Activated CD8-positive, alpha-beta T cell treated with anti-CD3 and anti-CD28 coated beads, Interleukin-2, amount 10 ng/mL, durations not matched to agents 7 days and 5 days (primary cell): ENCODE results near the gene RASSF7. TPM values are rescaled to one million over a fixed set of nuclear protein-coding genes. Genes with fewer than 3 reads are reported as not detected.

Experiments used
- ATAC-seq: fragments of 150-1000 bp; cut with Tn5 transposase; one replicate; pipeline ENCODE4 v1.10.0; 2021; ENCODE audit warnings: moderate library complexity
- CTCF ChIA-PET: fragments of 350-600 bp; sonication (Branson Sonifier 250); formaldehyde crosslinking; loops from one replicate; lab custom pipeline; 2021; ENCODE audit warnings: antibody characterized with exemption; lab: Charles Lee
- POLR2A ChIA-PET: fragments of 350-600 bp; sonication (Branson Sonifier 250); formaldehyde crosslinking; loops from one replicate; lab custom pipeline; 2021; ENCODE audit warnings: antibody characterized with exemption; lab: Charles Lee
- DNase-seq: peaks from one replicate; pipeline ENCODE4 v3.0.0-alpha.2; 2020
- H3K27ac Mint-ChIP-seq: one replicate; pipeline ENCODE4 v1.8.0; 2021; ENCODE audit warnings: mild to moderate bottlenecking, mixed read lengths
- H3K27me3 Mint-ChIP-seq: one replicate; pipeline ENCODE4 v1.8.0; 2021; ENCODE audit warnings: low read depth, mixed read lengths
- H3K36me3 Mint-ChIP-seq: one replicate; pipeline ENCODE4 v1.8.0; 2021; ENCODE audit warnings: low read depth, mixed read lengths
- H3K4me1 Mint-ChIP-seq: one replicate; pipeline ENCODE4 v1.8.0; 2021; ENCODE audit warnings: low read depth, mixed read lengths
- H3K4me3 Mint-ChIP-seq: one replicate; pipeline ENCODE4 v1.8.0; 2021; ENCODE audit warnings: mild to moderate bottlenecking, mixed read lengths
- H3K9me3 Mint-ChIP-seq: one replicate; pipeline ENCODE4 v1.8.0; 2022; ENCODE audit warnings: mixed read lengths; ENCODE audit not compliant: insufficient read depth
- total RNA-seq, 2 experiments: library from RNA; stranded (reverse); gene quantifications; one replicate each; pipeline ENCODE4 v1.2.3, GENCODE V29; 2021

Gene RASSF7
- total RNA-seq, 2 experiments from 2014 or later = 32.2 to 36.1 TPM

- H3K36me3 Mint-ChIP-seq = peaks cover 23% of the 10 kb centered on the region
- H3K4me3 Mint-ChIP-seq = peak overlapping the region; percentile 89
- peak overlapping the region; percentile 76 for H3K27ac Mint-ChIP-seq
- no peaks in the 10 kb centered on the region for H3K9me3 Mint-ChIP-seq
- POLR2A ChIA-PET = interaction anchor here (1.1 to 3.2 kb wide), 2 partner anchors 9 to 38 kb away, joined by 4 to 17 read pairs; no protein-coding TSS in a partner anchor
- DNase-seq (no peak), ATAC-seq (no peak)
- CTCF ChIA-PET = interaction anchor here (2.9 kb wide), 1 partner anchor 20 kb away, joined by 16 read pairs; no protein-coding TSS in a partner anchor
- H3K27me3 Mint-ChIP-seq = peaks cover 15% of the 10 kb centered on the region
- H3K4me1 Mint-ChIP-seq = peaks cover 45% of the 10 kb centered on the region
Measured at GRCh38 chr11:574632-575312, 14.0 kb downstream of the RASSF7 start.

DNA sequence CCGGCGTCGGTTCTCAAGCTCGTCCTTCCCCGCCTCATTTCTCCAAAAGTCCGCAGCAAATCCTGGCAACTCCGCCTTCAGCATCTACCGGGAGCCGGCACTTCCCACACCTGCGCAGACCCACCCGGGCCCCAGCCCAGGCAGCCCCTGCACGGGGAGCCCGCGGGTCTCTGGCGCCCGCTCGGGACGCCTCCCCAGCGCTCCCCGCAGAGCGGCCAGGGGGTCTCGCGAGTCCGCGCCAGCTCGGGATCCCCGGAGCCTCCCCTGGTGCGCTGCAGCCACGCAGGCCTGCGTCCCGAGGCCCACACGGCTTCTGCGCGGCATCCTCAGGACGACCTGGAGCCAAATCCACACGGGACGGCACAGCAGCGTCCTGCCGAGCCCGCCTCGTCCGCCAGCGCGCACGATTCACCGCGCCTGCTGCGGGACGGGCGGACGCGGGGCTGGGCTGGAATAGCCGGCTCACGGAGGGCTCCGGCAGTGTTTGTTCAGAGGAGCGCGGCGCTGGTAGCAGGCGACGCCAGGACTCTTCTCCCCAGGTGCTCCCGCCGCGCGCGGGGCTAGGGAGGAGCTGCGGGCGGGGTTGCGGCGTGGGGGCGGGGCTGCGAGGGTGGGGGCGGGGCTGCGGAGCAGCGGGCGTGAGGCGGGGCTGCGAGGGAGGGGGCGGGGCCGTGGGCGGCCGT lies 14.7 kb downstream of the RASSF7 start:
- ChIA-PET CTCF (interaction anchor here (0.9 to 2.9 kb wide), 5 partner anchors 13 to 146 kb away, joined by 3 to 16 read pairs (median 3); no protein-coding TSS in a partner anchor), POLR2A (interaction anchor here (0.8 to 3.9 kb wide), 10 partner anchors 9 to 120 kb away, joined by 3 to 30 read pairs (median 6); partner anchors contain the start of genes DEAF1, IRF7 and TMEM80)
- peaks cover 15% of the 10 kb centered on the region for H3K27me3 Mint-ChIP-seq
- H3K36me3 Mint-ChIP-seq = peaks cover 24% of the 10 kb centered on the region
- peak overlapping the region; percentile 89 for H3K4me3 Mint-ChIP-seq
- no peaks in the 10 kb centered on the region for H3K9me3 Mint-ChIP-seq
- H3K27ac Mint-ChIP-seq = peak overlapping the region; percentile 76
- peaks cover 47% of the 10 kb centered on the region for H3K4me1 Mint-ChIP-seq
- ATAC-seq = peak; percentile 50
- no peak for DNase-seq

GRCh38 chr11:575996-576768 lies 15.4 kb downstream of the RASSF7 start, which contains the start of gene PHRF1:
Gene PHRF1, plus strand, starts transcription at chr11:576470. Its CDS starts 5,043 bp downstream, at chr11:581513.
- CTCF ChIA-PET = interaction anchor here (0.9 to 2.9 kb wide), 5 partner anchors 12 to 146 kb away, joined by 3 to 16 read pairs (median 3); no protein-coding TSS in a partner anchor
- H3K4me1 Mint-ChIP-seq = peaks cover 51% of the 10 kb centered on the region
- peak within 1 kb of the TSS; percentile 89 for H3K4me3 Mint-ChIP-seq

GRCh38 chr11:576811-577610 lies 16.2 kb downstream of the RASSF7 start:
- H3K27me3 Mint-ChIP-seq = peaks cover 15% of the 10 kb centered on the region
- H3K4me3 Mint-ChIP-seq = peak overlapping the region; percentile 88
- H3K9me3 Mint-ChIP-seq = no peaks in the 10 kb centered on the region
- peak overlapping the region; percentile 87 for H3K27ac Mint-ChIP-seq
- no peak for DNase-seq
- CTCF ChIA-PET = interaction anchor here (0.6 to 1.4 kb wide), 2 partner anchors 11 to 146 kb away, joined by 3 read pairs; no protein-coding TSS in a partner anchor
- peaks cover 58% of the 10 kb centered on the region for H3K4me1 Mint-ChIP-seq
- no peak for ATAC-seq
- H3K36me3 Mint-ChIP-seq = peaks cover 34% of the 10 kb centered on the region
- POLR2A ChIA-PET = interaction anchor here (0.6 to 3.9 kb wide), 6 partner anchors 9 to 374 kb away, joined by 3 to 30 read pairs (median 4); no protein-coding TSS in a partner anchor

More at GRCh38 chr11:575996-576768, 15.4 kb downstream of the RASSF7 start, which contains the start of gene PHRF1:
- DNase-seq (peak; percentile 96), ATAC-seq (peak; percentile 86)
- H3K9me3 Mint-ChIP-seq = no peaks in the 10 kb centered on the region
- peaks cover 26% of the 10 kb centered on the region for H3K36me3 Mint-ChIP-seq
- H3K27me3 Mint-ChIP-seq = peaks cover 15% of the 10 kb centered on the region
- peak within 1 kb of the TSS; percentile 98 for H3K27ac Mint-ChIP-seq
- POLR2A ChIA-PET = interaction anchor here (0.8 to 3.9 kb wide), 10 partner anchors 10 to 119 kb away, joined by 3 to 30 read pairs (median 6); partner anchors contain the start of genes DEAF1, IRF7 and TMEM80

DNA sequence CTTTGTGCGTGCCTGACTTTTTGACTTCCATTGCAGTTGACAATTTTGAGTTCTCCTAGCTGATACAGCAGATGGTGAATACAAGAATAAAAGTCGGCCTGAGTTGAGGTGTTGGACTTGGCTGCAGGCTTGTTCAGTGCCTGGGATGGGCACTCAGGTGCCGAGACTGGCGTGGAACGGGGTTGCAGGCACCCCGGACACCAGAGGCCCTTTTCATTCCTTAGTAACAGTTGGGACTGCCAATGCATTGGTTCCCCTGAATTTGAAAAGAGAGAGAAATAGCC lies 16.8 kb downstream of the RASSF7 start:
- H3K36me3 Mint-ChIP-seq = peaks cover 34% of the 10 kb centered on the region
- ChIA-PET POLR2A (interaction anchor here (0.8 to 3.9 kb wide), 5 partner anchors 9 to 38 kb away, joined by 3 to 30 read pairs (median 4); partner anchors contain the start of gene IRF7), CTCF (interaction anchor here (1.3 to 1.6 kb wide), 3 partner anchors 10 to 145 kb away, joined by 3 to 5 read pairs (median 3); no protein-coding TSS in a partner anchor)
- ATAC-seq (no peak), DNase-seq (no peak)
- H3K4me1 Mint-ChIP-seq = peaks cover 58% of the 10 kb centered on the region
- H3K4me3 Mint-ChIP-seq = peak overlapping the region; percentile 88
- no peaks in the 10 kb centered on the region for H3K9me3 Mint-ChIP-seq
- H3K27me3 Mint-ChIP-seq = peaks cover 15% of the 10 kb centered on the region
- peak overlapping the region; percentile 87 for H3K27ac Mint-ChIP-seq

GRCh38 chr11:578276-579035 lies 17.7 kb downstream of the RASSF7 start:
- CTCF ChIA-PET = interaction anchor here (0.6 to 1.6 kb wide), 6 partner anchors 9 to 230 kb away, joined by 3 to 5 read pairs (median 3); no protein-coding TSS in a partner anchor
- H3K27me3 Mint-ChIP-seq = peaks cover 12% of the 10 kb centered on the region
- peak overlapping the region; percentile 87 for H3K27ac Mint-ChIP-seq
- peaks cover 35% of the 10 kb centered on the region for H3K36me3 Mint-ChIP-seq
- H3K4me1 Mint-ChIP-seq = peaks cover 58% of the 10 kb centered on the region
- no peak for DNase-seq
- H3K4me3 Mint-ChIP-seq = peak overlapping the region; percentile 88
- POLR2A ChIA-PET = interaction anchor here (0.8 to 3.9 kb wide), 4 partner anchors 10 to 37 kb away, joined by 3 to 30 read pairs (median 3); partner anchors contain the start of gene IRF7
- no peak for ATAC-seq
- H3K9me3 Mint-ChIP-seq = no peaks in the 10 kb centered on the region

DNA sequence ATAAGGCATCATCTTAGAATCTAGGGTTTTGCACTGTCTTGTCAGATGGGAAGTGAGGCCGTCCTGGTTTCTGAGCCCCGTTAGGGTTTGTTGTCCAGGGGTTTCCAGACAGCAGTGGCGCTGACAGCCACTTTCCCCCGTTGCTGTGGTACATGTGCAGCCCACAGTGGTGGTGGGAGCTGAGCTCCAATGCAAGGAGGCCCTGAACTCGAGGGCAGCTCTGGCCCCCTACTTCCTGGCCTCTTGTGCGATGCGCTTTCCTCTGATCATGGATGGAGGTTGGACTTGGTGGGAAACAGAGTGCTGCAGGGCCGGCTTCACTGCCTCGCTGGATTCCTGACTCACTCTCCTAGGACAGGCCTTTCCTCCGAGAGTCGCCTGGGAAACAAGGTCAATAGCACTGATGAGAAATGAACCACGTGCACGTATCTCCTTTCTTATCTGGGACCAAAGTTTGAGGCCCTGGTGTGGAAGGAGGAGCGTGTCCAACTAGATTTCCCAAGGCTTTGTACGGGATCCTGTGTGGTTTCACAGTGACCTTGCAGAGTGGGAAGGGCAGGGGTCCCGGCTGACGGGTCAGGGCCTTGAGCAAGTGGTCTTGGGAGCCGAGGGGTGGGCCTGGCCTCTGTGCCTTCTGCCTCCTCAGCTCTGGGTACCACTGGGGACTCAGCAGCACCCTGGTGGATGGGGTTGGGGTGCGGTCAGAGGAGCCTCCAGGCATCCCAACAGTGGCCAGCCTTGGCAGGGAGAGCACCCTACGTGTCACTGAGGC lies 19.2 kb downstream of the RASSF7 start:
- CTCF ChIA-PET = interaction anchor here (1.4 kb wide), 1 partner anchor 14 kb away, joined by 3 read pairs; no protein-coding TSS in a partner anchor
- no peaks in the 10 kb centered on the region for H3K9me3 Mint-ChIP-seq
- peak overlapping the region; percentile 75 for H3K27ac Mint-ChIP-seq
- H3K36me3 Mint-ChIP-seq = peaks cover 40% of the 10 kb centered on the region
- DNase-seq (no peak), ATAC-seq (no peak)
- H3K4me1 Mint-ChIP-seq = peaks cover 45% of the 10 kb centered on the region
- H3K27me3 Mint-ChIP-seq = peaks cover 3% of the 10 kb centered on the region
- no peak overlapping the region for H3K4me3 Mint-ChIP-seq
- POLR2A ChIA-PET = interaction anchor here (0.5 to 0.6 kb wide), 2 partner anchors 36 to 228 kb away, joined by 3 read pairs; partner anchors contain the start of gene IRF7

GRCh38 chr11:581342-581741 lies 20.6 kb downstream of the RASSF7 start:
- Mint-ChIP-seq H3K4me1 (peaks cover 47% of the 10 kb centered on the region), H3K27ac (peak overlapping the region; percentile 62), H3K9me3 (no peaks in the 10 kb centered on the region), H3K36me3 (peaks cover 42% of the 10 kb centered on the region), H3K27me3 (no peaks in the 10 kb centered on the region), H3K4me3 (no peak overlapping the region)
- DNase-seq (no peak), ATAC-seq (no peak)
- POLR2A ChIA-PET = interaction anchor here (0.9 kb wide), 1 partner anchor 202 kb away, joined by 3 read pairs; no protein-coding TSS in a partner anchor
- CTCF ChIA-PET = no interaction called here

GRCh38 chr11:581752-582151 lies 21.0 kb downstream of the RASSF7 start:
- Mint-ChIP-seq H3K4me1 (peaks cover 51% of the 10 kb centered on the region), H3K4me3 (no peak overlapping the region), H3K9me3 (no peaks in the 10 kb centered on the region), H3K27me3 (no peaks in the 10 kb centered on the region), H3K27ac (no peak overlapping the region), H3K36me3 (peaks cover 45% of the 10 kb centered on the region)
- no peak for ATAC-seq
- CTCF ChIA-PET = no interaction called here
- POLR2A ChIA-PET = interaction anchor here (0.9 kb wide), 1 partner anchor 202 kb away, joined by 3 read pairs; no protein-coding TSS in a partner anchor
- DNase-seq = no peak
